GM19043 (cell line): ENCODE results near the gene C1orf21.

Experiments
- ATAC-seq: cut with Tn5 transposase; IDR thresholded peaks from one replicate; pipeline ENCODE4 v1.9.1; 2021; ENCODE audit warnings: low read depth; ENCODE audit not compliant: unreplicated experiment

The C1orf21 gene

DNA sequence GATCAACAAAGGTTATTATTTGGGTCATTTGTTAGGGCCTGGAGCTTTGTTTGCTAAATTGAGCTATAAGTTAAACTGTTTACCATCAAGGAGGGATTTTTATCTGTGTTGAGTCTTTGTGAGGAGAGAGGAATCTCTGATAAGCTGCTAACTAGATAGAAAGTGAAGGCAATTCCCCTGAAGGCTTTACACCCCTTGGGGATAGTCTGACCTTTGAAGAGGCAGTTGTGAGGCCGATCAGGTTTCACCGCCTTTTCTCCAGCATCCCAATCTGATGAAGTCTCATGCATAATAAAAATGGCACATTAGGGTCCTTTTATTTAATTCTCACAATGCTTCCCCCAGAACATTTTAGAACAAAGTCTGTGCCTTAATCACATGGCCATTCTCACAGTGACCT is 21.8 kb downstream of the C1orf21 start:
- ATAC-seq: no peak

DNA sequence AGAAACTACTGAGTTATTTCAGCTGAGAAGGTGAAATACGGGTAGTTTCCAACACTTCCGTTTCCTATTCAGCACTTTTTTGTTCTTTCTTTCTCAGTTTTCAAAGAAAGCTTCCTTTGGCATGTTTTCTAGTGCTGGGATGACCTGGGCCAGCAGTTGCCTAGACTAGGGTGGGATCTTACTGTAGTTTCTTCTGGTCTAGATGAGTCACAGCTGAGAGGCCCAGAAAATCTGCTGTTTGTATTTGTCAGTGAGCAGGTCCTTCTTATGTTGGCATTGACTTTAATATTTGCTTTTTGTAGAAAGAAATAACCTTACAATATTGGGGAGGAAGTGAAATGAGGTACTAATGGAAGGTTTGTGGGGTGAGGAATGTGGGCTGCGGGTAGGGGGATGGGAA is 22.2 kb downstream of the C1orf21 start:
- no peak for ATAC-seq

DNA sequence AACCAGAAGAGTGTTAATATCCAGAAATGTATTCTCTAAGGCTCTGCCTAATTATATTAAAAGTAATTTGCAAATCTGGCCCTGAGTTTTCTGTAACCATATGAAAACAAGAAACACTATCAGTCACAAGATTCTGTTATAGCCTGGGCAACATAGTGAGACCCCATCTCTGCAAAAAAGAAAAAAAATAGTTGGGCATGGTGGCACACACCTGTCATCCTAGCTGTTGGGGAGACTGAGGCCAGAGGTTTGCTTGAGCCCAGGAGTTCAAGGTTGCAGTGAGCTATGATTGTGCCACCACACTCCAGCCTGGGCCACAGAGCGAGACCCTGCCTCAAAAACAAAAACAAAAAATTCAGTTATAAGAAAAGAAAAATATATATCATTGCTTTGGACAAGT is 25.6 kb downstream of the C1orf21 start:
- no peak for ATAC-seq

DNA sequence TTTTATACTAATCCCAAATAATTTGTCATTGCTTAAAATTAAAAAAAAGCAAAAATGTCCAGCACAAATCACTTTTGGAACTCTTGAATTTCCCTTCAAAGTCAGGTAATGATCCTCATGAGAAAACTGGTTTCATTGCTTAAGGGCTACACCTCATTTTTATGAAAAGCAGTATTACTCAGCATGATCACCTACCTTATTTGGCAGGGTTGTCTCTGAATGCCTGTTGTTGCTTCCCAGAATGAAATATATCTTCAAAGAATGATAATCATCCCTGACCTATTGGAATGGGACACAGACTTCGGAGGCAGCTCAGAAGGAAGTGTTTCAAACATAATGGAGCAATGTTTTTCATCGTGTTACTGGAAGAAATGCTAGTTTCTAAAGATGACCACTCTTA is 29.7 kb downstream of the C1orf21 start:
- no peak for ATAC-seq

DNA sequence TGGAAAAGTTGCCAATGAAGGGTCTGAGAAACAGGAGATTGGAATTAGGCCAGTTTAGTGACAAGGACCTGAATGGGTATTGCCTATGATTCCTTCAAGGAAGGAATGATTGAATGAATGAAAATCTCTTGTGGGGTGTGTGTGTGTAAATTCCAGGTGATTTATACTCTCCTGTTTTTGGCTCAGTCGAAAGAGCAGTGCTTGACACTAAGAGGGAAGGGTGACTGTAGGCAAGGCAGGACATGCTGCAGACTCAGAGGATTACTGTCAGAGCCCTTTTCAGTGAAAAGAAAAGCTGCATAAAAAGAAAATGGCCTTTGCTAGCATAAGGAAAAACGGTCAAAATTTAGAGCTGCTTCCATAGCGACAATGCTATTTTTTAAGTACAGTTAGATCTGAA is 30.1 kb downstream of the C1orf21 start:
- ATAC-seq: no peak

DNA sequence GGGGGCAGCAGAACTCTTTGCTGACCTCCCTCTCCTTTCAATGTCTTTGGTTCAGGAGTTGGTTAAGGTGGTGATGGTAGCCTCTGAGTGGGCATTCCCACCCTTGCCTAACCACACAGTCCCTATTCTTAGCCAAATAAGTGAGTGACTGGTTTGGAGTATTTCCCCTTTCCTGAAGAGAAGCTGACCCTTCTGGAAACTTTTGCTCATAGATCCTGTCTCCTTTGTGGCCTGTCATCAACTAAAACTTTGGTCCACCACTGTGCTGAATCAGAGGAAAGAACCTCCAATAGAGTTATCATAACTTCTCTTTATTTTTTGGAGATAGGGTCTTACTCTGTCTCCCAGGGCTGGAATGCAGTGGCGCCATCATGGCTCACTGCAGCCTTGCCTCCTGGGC is 31.1 kb downstream of the C1orf21 start:
- no peak for ATAC-seq

DNA sequence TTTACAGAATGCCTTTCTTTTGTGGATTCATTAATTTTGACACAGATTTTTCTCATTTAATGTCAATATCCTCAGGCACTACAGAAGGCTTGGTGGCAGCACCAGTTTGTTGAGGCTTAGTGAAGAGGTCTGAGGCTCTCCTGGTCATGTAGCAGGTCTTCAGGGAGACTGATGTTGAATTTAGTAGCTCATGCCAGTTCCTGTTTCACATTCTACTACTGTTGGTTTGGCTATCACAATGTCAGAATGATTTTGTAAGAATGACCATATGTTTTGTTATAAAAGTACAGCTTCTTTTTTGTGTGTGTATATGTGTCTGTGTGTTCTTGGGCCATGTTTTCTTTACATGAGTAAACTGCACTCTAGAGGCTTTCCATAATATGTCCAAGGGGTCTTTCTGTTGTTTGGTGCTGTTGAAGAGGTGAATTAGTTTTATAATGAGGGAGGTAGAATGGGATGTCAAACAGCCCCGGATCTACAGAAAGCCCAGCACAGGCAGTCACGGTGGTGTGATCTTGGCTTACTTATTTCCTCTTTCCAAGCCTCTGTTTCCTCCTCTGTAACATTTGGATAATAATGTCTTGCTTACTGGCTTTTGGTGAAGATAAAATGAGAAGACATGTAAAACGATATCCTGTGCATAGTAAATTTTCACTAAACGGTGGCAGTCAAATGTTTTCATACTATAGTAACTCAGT is 32.0 kb downstream of the C1orf21 start:
- ATAC-seq: no peak

DNA sequence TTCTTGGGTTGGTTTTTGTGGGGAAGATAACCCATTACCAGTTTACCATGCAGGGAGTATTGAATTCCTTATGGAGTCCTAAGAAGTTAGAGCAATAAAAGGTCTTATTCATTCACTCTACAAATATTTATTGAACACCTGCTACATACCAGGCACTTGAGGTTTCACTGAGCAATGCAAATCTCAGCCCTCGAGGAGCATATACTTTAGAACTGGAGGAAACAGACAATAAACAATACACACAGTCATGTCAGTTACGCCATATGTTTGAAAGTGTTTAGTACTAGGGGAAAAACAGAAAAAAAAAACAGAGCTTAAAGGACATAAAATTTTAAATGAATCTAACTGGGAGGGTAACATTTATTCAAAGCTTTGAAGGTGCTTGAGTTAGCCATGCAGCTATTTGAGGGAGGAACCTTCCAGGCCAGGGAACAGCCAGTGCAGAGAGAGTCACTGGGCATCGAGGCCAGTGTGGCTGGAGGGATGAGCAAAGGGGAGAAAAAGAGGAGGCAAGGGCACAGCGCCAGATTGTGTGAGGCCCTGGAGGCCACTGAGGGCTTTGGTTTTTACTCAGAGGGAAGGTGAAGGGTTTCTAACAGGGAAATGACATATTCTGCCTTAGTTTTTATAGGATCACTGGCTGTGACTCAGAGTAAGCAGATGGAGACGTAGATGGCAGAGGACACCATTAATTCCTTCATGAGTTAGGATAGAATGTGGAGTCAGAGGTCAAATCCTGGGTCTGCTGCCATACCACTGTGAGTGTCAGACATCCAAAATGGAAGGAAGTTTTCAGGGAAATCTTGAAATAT is 32.7 kb downstream of the C1orf21 start:
- ATAC-seq: no peak

DNA sequence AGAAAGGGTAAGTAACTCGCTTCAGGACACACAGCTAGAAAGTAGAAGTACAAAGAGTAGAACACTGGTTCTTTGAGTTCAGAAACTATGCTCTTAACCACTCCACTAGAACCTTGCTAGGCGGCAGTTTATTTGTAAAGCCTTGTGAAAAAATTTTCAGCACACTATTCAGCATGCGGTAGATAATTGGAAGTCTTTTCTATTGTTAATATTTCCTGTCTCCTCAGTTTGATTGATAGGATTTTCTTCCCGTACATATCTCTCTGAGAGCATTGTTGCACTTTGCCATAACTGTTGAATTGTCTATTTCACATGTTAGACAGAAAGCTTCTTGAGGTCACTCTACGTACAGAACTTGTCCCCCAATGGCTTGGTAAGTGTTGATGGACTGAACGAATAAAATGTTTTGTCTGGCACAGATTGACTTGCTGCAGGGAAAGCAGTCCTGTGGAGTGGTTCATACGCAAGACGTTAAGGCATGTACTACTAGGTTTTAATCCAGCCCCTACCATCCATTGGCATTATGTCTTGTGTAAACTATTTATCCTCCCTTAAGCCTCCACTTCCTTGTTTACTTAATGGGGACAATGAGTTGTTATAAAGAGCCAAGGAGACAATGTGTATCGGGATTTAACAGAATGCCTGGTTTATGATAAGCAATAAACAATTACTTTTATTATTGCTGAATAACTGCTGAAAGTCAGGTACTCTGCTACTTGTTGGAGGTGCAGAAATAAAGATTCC is 35.8 kb downstream of the C1orf21 start:
- no peak for ATAC-seq

DNA sequence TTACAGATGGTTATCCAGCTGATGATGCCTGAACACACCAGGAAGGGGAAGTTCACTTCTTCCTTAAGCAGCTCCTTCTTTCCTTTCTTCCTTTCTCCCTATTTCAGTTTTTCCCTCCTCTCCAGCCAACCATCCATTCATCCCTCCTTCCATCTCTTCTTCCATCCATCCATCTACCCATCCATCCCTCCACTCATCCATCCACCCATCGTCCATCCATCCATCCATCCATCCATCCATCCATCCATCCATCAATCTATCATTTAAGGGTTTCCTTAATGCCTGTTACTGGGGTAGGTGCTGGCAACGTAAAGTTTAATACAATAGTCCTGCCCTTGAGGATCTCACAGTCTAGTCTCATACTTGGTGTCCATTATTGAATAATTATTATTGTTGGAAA is 36.8 kb downstream of the C1orf21 start:
- ATAC-seq: no peak

DNA sequence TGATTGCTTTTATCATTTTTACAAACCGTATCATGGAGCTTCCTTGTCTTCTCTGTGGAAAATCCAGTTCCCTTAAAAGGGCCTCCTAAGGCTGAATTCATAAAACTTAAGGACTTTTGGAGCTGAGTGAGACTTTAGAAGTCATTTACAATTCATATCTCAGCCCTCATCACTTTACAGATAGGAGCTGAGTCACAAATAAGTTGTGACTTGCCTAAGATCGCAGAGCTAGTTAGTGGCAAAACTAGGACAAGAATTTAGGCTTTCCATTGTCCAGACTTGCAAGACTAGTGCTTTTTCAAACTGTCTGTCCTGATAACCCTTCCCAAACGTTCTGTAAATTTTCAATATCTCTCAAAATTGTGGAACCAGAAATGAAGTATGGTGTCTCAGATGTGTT is 37.3 kb downstream of the C1orf21 start:
- ATAC-seq: no peak

DNA sequence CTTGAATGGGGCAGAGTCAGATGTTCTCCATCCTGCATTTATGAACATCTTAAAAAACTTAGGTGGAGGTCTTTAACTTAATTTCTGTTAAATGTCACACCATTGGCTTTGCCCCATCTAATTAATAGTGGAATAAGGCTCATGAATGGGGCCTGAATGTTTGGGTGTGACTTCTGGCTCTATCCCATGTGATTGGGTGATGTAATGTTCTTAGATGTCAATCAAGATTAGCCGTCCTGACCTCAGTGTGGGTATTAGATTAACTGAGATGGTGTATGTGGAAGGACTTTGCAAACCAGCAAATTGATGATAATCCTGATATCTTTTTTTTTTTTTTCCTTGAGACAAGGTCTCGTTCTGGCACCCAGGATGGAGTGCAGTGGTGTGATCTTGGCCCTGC is 38.1 kb downstream of the C1orf21 start:
- ATAC-seq: no peak

DNA sequence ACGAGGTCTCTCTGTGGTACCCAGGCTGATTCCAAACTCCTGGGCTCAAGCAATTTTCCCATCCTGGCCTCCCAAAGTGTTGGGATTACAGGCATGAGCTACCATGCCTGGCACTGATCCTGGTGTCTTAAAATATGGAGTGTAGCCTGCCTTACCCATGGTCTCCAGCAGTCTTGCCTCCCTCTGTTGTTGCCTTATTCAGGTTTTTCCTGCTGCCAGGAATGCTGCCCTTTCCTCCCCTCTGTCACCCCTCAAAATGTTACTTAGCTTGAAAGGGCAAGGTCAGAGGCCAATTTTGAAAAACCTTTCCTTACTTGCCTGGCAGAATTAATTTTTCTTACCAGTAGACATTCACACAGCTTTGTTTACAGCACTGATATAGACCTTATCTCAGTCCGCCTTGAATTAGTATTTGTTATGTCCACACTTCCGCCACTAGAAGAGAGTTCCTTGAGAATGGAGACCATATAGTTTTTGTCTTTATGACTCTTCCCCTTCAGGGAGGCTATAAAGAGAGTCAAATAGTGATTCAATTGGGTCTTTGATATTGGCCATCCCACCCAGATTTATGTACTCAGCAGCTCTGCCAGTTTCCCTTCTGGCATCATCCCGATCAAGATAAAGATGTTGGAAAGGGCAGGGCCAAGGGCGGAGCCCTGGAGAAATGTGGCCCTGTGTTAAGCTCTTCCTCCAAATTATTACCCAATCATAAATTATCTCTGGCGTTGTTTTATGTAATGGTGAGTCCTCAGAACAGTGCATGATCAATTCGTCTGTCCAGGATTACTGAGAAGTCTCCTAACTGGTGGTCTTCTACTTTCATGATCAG is 38.8 kb downstream of the C1orf21 start:
- no peak for ATAC-seq

DNA sequence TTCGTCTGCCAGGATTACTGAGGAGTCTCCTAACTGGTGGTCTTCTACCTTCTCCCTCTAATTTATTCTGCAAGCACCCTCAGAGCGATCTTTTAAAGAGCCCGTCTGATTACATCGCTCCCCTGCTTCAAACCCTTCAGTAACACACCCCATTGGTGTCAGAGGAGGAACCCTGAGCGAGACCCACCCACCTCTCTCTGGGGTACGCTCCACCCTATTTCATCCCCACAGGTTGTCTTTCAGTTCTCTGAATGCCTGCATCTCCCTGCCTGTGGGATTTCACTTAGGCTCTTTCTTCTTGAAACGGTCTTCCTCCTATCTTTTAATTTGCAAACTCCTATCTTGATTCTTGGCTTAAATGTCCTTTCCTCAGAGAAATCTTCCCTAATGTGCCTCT is 39.4 kb downstream of the C1orf21 start:
- no peak for ATAC-seq

DNA sequence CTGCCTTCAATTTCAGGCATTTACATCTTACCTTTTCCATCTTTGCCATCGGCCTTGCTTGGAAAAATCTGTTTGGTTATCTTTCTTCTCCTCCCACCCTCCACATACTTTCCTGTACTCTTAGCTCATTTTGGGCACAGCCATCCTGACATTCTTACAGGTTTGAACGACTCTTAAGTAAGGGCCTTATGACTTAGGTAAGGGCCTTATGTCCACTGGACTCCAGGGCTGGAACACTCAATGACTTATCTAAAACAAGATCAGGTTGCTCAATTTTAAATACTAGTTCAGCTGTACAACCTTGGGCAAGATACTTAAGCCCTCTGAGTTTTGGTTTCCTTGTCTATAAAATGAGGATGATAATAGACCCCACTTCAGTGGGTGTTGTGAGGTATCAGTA is 40.9 kb downstream of the C1orf21 start:
- ATAC-seq: no peak

DNA sequence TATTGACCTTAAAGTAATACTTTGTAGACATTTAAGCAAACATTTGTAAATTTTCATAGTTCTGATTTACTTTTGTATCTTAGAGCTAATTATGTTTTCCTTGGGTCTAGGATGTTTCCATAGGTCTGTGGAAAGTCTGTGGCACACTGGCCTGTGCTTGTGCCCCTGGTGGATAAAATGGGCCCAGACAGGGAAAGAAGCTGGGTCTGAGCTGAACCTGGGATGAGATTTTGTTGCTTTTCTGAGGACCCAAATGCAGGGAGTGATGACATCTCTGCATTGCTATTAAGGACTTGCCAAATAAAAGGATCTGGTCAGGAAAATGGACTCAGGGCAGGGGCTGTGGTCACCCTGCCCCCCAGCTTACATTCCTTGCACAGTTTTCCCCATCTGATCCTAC is 41.8 kb downstream of the C1orf21 start:
- ATAC-seq: no peak

DNA sequence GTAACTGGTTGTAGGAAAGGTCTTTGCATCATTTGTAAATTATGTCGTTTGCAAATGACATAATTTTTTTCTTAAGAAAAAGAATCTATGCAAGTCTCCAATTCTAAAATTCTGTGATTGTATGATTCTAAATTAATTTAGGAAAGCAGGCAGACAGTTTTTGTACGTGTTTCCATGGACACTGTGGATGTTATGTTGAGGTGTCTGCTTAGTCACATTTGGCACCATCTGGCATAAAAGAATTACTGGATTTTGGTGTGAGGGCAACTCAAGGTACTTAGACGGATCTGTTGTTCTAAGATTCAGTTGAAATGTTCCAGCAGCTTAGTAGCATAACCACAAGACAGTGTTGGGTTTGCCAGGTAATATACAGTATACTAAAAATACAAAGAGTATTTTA is 42.5 kb downstream of the C1orf21 start:
- no peak for ATAC-seq

DNA sequence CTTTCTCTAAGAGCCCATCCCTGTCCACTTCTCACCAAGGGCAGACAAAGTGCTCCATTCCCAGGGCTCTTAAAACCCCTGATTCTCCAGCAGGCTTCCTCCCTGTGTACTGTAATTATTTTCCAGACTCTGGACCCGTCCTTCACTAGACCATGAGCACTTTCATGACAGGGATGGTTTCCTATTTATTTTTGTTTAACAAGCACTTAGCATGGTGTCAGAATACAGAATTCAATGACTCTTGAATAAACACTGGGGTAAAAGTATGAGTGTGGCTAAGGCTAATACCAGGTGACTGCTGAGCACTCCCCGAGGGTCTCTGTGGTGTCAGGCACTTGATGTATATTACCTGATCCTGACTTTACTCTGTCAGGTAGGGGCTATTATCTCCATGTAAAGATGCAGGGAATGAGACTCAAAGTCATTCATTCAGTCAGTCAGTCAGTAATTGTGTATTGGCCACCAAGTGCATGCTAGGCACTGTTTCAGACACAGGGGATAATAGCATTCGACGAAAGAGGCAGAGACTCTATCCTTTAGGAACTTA is 47.2 kb downstream of the C1orf21 start:
- no peak for ATAC-seq

DNA sequence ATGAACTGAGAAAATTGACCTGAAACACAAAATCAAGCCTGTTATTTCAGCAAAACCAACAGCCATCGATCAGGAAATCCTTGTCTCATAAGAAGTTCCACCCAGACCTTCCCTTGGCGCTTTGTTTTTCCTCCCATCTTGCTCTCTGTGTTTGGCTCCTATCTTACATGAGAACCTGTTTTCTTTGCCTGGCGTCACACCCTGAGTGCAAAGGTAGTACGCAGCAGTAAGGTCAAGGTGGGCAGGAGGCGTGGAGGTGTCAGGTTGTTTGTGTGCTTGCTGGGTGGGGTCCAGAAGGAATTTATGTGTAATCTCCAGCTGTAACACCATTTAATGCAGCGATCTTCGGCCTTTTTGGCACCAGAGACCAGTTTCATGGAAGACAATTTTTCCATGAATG is 50.5 kb downstream of the C1orf21 start:
- no peak for ATAC-seq

DNA sequence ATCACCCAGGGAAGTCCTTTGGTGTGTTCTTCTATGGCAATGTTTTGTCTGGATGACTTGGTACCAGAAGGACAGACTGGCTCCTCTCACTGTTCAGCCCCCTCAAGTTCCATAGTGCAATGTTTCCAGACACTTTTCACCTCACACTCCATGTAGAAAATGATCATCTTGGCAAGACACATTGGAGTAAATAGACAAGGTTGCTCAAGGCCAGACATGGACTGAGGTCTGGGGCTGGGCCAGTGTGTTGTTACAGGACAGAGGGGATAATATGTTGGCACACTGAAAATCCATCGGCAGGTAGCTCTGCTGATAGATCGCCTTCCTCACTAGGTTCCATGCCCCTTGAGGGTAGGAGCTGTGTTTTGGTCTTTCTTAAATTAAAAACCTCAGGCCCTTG is 51.5 kb downstream of the C1orf21 start:
- no peak for ATAC-seq
